VCaP (cell line): ENCODE results near the gene DIABLO.

Experiments
- H3K27ac ChIP-seq: fragments of 450-650 bp; 2 replicates; pipeline ENCODE4 v1.5.1; 2017
- TF ChIP-seq, protein P1 (sequence below): fragments of 450-650 bp; conservative IDR thresholded peaks from 2 replicates; pipeline ENCODE4 v1.5.1; 2017; ENCODE audit warnings: mild to moderate bottlenecking, moderate library complexity

The DIABLO gene

DNA sequence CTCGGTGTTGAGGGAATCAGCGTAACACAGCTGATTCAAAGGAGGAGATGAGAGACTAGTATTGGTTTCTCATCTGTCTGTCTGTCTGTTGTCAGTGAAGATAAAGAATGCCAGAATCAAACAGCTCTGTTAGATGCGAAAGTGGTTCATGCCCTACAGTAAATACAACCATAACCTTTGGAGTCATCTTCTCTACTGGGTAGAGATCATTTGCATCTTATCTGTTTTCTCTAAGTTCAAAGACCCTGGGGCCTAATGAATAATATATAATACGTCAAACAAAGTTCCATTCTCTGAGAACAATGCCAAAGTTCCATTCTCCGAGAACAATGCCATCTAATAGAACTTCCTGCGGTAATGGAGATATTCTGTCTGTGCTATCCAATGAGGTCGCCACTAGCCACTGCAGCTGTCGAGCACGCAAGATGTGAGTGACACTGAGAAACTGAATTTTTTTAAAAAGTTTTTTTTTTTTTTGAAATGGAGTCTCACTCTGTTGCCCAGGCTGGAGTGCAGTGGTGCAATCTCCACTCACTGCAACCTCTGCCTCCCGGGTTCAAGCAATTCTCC, 58.4 kb downstream of the DIABLO start:
- TF ChIP-seq, protein P1, sequence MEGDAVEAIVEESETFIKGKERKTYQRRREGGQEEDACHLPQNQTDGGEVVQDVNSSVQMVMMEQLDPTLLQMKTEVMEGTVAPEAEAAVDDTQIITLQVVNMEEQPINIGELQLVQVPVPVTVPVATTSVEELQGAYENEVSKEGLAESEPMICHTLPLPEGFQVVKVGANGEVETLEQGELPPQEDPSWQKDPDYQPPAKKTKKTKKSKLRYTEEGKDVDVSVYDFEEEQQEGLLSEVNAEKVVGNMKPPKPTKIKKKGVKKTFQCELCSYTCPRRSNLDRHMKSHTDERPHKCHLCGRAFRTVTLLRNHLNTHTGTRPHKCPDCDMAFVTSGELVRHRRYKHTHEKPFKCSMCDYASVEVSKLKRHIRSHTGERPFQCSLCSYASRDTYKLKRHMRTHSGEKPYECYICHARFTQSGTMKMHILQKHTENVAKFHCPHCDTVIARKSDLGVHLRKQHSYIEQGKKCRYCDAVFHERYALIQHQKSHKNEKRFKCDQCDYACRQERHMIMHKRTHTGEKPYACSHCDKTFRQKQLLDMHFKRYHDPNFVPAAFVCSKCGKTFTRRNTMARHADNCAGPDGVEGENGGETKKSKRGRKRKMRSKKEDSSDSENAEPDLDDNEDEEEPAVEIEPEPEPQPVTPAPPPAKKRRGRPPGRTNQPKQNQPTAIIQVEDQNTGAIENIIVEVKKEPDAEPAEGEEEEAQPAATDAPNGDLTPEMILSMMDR = no peak
- H3K27ac ChIP-seq = no peak overlapping the region

DNA sequence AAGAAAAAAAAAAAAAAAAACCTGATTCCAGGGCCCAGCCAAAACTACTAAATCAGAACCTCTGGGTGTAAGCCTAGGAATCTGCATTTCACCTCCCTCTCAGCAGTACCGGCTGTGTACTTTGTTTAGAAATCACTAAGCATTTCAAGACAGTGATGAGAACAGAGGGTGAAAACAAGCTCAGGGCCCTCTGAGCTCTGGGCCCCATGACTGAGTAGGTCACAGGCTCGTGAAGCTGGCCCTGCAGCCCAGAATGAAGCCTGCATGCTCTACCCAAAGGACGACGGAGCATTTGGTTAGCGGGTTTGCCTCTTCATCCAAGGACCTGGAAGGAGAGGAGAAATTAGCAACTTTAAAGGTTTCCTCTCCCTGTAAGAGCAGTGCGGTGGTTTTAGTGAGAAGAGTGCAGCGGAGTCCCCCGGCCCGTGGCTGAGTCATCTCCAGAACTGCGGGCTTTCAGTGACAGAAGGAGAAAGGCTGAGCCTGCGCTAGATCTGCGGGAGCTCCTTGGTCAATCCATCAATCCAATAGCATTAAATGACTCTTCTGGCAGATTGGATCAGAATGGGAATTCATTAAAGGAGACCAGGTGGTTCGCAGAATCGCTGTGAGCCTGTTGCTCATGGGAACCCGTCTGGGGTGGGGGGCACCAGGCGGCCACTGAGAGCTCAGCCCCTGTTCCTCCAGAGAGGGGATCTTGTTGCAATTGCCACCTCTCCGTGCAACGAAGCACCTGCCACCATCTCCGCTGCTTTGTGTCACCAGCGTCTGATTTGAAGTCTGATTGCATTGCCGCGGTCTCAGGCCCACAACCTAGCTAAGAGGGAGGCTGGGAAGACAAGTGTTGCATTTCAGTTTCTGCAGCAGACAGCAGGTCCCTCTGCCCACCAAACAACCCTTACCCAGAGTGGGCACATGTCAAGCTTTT, 59.2 kb downstream of the DIABLO start:
- TF ChIP-seq, protein P1 = no peak
- H3K27ac ChIP-seq = no peak overlapping the region

DNA sequence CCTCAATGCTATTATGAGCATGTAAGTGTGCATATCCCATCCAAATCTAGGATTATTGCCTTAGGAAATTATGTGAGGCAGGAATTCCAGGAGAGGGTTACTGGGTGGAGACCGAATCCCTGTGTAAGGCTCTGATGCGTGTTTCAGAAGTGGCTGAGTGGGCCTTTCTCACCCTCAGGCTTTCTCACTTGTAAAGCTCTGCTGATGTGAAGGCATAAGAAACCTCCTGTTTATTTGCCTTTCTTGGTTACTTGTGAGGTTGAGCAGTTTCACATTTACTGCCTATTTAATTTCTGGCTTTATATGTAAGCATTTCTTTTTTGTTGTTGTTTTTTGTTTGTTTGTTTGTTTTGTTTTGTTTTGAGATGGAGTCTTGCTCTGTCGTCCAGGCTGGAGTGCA, 62.9 kb downstream of the DIABLO start:
- H3K27ac ChIP-seq = no peak overlapping the region
- TF ChIP-seq, protein P1 = no peak

DNA sequence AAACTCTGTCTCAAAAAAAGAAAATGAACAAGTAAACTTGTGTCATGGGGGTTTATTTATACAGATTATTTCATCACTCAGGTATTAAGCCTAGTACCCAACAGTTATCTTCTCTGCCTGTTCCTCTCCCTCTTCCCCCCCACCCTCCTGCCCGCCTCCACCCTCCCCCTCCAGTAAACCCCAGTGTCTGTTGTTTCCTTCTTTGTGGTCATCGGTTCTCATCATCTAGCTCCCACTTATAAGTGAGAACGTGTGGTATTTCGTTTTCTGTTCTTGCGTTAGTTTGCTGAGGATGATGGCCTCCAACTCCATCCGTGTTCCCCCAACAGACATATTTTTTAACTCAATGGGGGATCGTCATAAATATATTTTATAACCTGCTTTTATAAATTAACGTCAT, 64.2 kb downstream of the DIABLO start:
- H3K27ac ChIP-seq = no peak overlapping the region
- TF ChIP-seq, protein P1 = no peak

DNA sequence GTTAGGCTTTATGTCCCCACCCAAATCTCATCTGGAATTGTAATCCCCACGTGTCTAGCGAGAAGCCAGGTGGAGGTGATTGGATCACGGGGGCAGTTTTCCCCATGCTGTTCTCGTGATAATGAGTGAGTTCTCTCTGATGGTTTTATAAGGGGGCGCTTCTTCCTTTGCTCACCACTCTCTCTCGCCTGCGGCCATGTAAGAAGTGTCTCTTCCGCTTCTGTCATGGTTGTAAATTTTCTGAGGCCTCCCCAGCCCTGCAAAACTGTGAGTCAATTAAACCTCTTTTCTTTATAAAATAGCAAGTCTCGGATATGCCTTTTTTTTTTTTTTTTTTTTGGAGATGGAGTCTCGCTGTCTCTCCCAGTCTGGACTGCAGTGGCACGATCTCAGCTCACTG, 65.1 kb downstream of the DIABLO start:
- H3K27ac ChIP-seq = no peak overlapping the region
- TF ChIP-seq, protein P1 = no peak

DNA sequence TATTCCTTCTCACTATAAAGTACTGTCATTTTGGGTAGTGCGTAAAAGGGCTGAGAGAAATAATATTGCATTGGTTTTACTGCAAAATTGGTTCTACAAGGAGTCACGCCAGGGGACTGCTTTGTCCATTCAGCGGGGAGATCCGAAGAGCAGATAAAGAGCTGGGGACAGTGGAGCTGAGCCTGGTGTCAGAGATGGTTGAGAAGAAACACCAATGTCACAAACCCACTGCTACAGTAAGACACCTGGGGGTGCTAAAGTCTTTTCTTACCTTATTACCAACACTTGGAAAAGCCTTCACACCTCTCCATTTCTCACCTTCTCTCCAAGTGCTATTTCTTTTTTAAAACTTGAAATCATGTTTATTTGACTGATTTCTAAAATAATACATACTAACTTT, 66.0 kb downstream of the DIABLO start:
- H3K27ac ChIP-seq = no peak overlapping the region
- TF ChIP-seq, protein P1 = no peak

DNA sequence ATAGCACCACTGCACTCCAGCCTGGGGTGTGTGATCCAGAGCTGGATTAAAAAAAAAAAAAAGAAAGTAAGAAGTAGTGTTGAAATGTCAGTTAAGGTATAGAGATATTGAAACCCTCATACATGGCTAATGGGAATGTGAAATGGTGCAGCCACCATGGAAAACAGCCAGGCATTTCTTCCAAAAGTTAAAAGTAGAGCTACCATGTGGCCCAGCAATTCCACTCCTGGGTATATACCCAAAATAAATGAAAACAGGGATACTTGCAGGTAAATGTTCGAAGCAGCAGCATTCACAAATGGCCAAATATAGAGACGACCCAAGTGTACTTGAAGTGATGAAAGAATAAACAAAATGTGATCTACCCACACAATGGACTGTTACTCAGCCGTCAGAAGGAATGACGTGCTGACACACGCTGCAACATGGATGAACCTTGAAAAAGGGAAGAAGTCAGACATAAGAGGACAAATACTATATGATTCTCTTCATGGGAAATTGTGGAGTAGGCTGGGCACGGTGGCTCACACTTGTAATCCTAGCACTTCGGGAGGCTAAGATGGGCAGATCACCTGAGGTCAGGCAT, 67.1 kb downstream of the DIABLO start:
- H3K27ac ChIP-seq = no peak overlapping the region
- TF ChIP-seq, protein P1 = no peak
